Fibroblast of upper back skin (primary cell): ENCODE data around the gene KDM3A.

Source experiments
- DNase-seq: peaks from one replicate; pipeline ENCODE4 v3.0.0-alpha.2; 2013

Gene KDM3A

GRCh38 chr2:86436328-86436727 lies 4.8 kb upstream of the KDM3A start:
- DNase-seq: no peak

- DNase-seq: no peak
These were observed 1.1 kb upstream of the KDM3A start for GRCh38 chr2:86439879-86440630.

- DNase-seq: no peak
These were observed 266 bp downstream of the KDM3A start for GRCh38 chr2:86441392-86441881.

GRCh38 chr2:86441882-86442641 lies 891 bp downstream of the KDM3A start:
- peak; percentile 51 for DNase-seq

- DNase-seq: peak; percentile 92
These were observed 1.5 kb downstream of the KDM3A start for GRCh38 chr2:86442642-86443005.

GRCh38 chr2:86443631-86444350 lies 2.6 kb downstream of the KDM3A start:
- DNase-seq: no peak

GRCh38 chr2:86445436-86445835 lies 4.3 kb downstream of the KDM3A start:
- DNase-seq: no peak

GRCh38 chr2:86446060-86446459 lies 4.9 kb downstream of the KDM3A start:
- no peak for DNase-seq

GRCh38 chr2:86453836-86454235 lies 12.7 kb downstream of the KDM3A start:
- DNase-seq: peak; percentile 85

- no peak for DNase-seq
These were observed 13.1 kb downstream of the KDM3A start for GRCh38 chr2:86454238-86454637.

GRCh38 chr2:86455181-86455580 lies 14.0 kb downstream of the KDM3A start:
- DNase-seq: no peak

GRCh38 chr2:86461042-86461743 lies 20.0 kb downstream of the KDM3A start:
- DNase-seq: no peak

- no peak for DNase-seq
These were observed 23.5 kb downstream of the KDM3A start for GRCh38 chr2:86464652-86465051.

- DNase-seq: no peak
These were observed 25.1 kb downstream of the KDM3A start for GRCh38 chr2:86466306-86466705.

GRCh38 chr2:86468162-86469033 lies 27.2 kb downstream of the KDM3A start:
- no peak for DNase-seq

- no peak for DNase-seq
These were observed 29.7 kb downstream of the KDM3A start for GRCh38 chr2:86470890-86471289.

GRCh38 chr2:86471637-86472036 lies 30.5 kb downstream of the KDM3A start:
- no peak for DNase-seq

GRCh38 chr2:86476092-86476491 lies 34.9 kb downstream of the KDM3A start:
- peak; percentile 66 for DNase-seq

- no peak for DNase-seq
These were observed 35.7 kb downstream of the KDM3A start for GRCh38 chr2:86476918-86477317.

GRCh38 chr2:86477349-86477748 lies 36.2 kb downstream of the KDM3A start:
- DNase-seq: peak; percentile 23

- DNase-seq: no peak
These were observed 38.9 kb downstream of the KDM3A start for GRCh38 chr2:86480105-86480504.

GRCh38 chr2:86482034-86482433 lies 40.9 kb downstream of the KDM3A start:
- no peak for DNase-seq
